Ishikawa (cell line): ENCODE results near the gene CNTNAP2.

Experiments used
- CEBPB ChIP-seq: IDR thresholded peaks from 2 replicates; pipeline ENCODE4 v1.6.1; 2012
- CREB1 ChIP-seq: IDR thresholded peaks from 2 replicates; pipeline ENCODE4 v1.6.1; 2012; ENCODE audit warnings: low read depth
- EGR1 ChIP-seq: IDR thresholded peaks from 2 replicates; pipeline ENCODE4 v1.6.1; 2012
- EP300 ChIP-seq: IDR thresholded peaks from 2 replicates; pipeline ENCODE4 v1.6.1; 2012; ENCODE audit warnings: borderline replicate concordance
- FOXM1 ChIP-seq: IDR thresholded peaks from 2 replicates; pipeline ENCODE4 v1.6.1; 2012; ENCODE audit warnings: low read depth, borderline replicate concordance
- NFIC ChIP-seq: IDR thresholded peaks from 2 replicates; pipeline ENCODE4 v1.6.1; 2012
- RAD21 ChIP-seq: IDR thresholded peaks from 2 replicates; pipeline ENCODE4 v1.6.1; 2012; ENCODE audit warnings: low read depth
- TAF1 ChIP-seq: IDR thresholded peaks from 2 replicates; pipeline ENCODE4 v1.6.1; 2012; ENCODE audit warnings: low read depth, mild to moderate bottlenecking
- TCF12 ChIP-seq: IDR thresholded peaks from 2 replicates; pipeline ENCODE4 v1.6.1; 2012; ENCODE audit warnings: low read depth
- TEAD4 ChIP-seq: IDR thresholded peaks from 2 replicates; pipeline ENCODE4 v1.6.1; 2012
- YY1 ChIP-seq: IDR thresholded peaks from 2 replicates; pipeline ENCODE4 v1.6.1; 2012; ENCODE audit warnings: low read depth
- ZBTB7A ChIP-seq: IDR thresholded peaks from 2 replicates; pipeline ENCODE4 v1.6.1; 2012; ENCODE audit warnings: low read depth
- TF ChIP-seq, protein P1 (sequence below): IDR thresholded peaks from 2 replicates; pipeline ENCODE4 v1.6.1; 2012; ENCODE audit warnings: low read depth, mild to moderate bottlenecking
- TF ChIP-seq, protein P2 (sequence below): IDR thresholded peaks from 2 replicates; pipeline ENCODE4 v1.6.1; 2012
- TF ChIP-seq, protein P3 (sequence below): IDR thresholded peaks from 2 replicates; pipeline ENCODE4 v1.6.1; 2012

The CNTNAP2 gene

DNA sequence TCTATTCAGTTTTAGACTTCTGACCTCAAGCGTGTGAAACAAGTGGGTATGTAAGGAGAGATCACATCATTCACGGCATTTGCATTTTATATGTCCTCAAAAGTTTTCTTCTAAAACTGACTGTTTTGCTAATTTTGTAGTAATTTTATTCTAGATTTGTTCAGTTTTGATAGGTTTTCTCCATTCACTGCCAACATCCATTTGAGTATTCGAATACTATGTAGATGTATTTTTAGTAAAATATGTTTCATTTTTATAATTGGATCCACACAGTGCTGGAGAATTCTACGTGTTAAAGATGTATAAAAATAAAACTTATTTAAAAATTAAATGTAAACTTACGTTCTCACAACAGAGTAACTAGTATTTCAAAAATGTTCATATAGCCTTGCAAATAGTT lies 503.0 kb downstream of the CNTNAP2 start:
- TF ChIP-seq, protein P1, sequence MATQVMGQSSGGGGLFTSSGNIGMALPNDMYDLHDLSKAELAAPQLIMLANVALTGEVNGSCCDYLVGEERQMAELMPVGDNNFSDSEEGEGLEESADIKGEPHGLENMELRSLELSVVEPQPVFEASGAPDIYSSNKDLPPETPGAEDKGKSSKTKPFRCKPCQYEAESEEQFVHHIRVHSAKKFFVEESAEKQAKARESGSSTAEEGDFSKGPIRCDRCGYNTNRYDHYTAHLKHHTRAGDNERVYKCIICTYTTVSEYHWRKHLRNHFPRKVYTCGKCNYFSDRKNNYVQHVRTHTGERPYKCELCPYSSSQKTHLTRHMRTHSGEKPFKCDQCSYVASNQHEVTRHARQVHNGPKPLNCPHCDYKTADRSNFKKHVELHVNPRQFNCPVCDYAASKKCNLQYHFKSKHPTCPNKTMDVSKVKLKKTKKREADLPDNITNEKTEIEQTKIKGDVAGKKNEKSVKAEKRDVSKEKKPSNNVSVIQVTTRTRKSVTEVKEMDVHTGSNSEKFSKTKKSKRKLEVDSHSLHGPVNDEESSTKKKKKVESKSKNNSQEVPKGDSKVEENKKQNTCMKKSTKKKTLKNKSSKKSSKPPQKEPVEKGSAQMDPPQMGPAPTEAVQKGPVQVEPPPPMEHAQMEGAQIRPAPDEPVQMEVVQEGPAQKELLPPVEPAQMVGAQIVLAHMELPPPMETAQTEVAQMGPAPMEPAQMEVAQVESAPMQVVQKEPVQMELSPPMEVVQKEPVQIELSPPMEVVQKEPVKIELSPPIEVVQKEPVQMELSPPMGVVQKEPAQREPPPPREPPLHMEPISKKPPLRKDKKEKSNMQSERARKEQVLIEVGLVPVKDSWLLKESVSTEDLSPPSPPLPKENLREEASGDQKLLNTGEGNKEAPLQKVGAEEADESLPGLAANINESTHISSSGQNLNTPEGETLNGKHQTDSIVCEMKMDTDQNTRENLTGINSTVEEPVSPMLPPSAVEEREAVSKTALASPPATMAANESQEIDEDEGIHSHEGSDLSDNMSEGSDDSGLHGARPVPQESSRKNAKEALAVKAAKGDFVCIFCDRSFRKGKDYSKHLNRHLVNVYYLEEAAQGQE: no peak
- TF ChIP-seq CREB1 (no peak), TAF1 (no peak), YY1 (no peak), RAD21 (no peak), NFIC (no peak), EP300 (no peak), CEBPB (no peak), ZBTB7A (no peak)
- TF ChIP-seq, protein P2, sequence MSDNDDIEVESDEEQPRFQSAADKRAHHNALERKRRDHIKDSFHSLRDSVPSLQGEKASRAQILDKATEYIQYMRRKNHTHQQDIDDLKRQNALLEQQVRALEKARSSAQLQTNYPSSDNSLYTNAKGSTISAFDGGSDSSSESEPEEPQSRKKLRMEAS: no peak
- TF ChIP-seq, protein P3, sequence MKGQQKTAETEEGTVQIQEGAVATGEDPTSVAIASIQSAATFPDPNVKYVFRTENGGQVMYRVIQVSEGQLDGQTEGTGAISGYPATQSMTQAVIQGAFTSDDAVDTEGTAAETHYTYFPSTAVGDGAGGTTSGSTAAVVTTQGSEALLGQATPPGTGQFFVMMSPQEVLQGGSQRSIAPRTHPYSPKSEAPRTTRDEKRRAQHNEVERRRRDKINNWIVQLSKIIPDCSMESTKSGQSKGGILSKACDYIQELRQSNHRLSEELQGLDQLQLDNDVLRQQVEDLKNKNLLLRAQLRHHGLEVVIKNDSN: no peak

DNA sequence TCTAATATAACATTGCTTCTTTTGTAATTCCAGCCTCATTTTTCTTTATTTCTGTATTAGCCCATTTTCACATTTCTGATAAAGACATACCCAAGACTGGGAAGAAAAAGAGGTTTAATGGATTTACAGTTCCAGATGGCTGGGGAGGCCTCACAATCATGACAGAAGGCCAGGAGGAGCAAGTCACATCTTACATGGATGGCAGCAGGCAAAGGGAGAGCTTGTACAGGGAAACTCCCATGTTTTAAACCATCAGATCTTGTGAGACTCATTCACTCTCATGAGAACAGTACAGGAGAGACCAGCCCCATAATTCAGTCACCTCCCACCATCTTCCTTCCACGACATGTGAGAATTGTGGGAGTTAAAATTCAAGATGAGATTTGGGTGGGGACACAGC lies 510.3 kb downstream of the CNTNAP2 start:
- no peak for TF ChIP-seq RAD21
- TF ChIP-seq, protein P2: no peak
- TF ChIP-seq CREB1: no peak
- TF ChIP-seq YY1: no peak
- TF ChIP-seq EGR1: no peak
- no peak for TF ChIP-seq NFIC
- TF ChIP-seq TAF1: no peak
- TF ChIP-seq TCF12: no peak
- TF ChIP-seq FOXM1: no peak
- TF ChIP-seq CEBPB: no peak
- TF ChIP-seq EP300: no peak

DNA sequence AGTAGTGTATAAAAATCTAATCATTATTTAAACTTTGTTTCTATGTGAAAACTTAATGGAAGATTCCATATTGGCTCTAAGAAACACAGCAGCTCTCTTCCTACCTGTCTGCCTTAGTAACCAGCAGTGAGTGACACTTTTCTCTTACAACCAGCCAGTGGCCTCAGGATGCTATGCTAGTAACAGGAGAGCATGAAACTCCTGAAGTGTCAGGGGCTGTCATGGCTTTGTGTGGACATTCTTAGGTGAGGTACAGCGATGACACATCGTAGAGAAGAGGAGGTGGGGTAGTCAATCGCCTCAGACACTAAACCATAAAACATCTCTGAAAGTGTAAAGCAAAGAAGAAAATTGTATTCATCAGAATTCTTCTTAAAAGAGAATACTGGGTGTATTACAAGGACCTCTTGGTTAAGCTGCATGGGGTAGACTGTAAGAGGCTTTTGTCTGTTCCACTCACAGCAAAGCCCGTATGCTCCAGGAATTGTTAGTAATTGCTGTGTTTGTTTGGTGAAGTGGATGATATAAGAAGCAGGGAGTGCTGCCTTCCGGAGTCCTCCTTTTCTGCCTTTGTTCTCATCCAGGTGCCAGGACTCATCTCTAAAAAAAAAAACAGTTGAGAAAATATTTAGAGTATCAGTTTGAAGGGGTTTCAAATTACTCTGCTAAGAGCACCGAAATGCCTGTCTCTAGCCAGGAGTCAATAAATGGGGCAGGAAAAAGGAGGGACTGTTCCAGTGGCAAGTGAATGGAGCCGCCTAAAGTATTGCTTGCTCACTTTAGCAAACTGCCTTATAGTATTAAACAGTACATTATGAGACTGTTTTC lies 518.8 kb downstream of the CNTNAP2 start:
- TF ChIP-seq ZBTB7A (no peak), TAF1 (no peak), NFIC (no peak), EGR1 (no peak), FOXM1 (no peak), TCF12 (no peak), RAD21 (no peak), EP300 (no peak), CREB1 (no peak), CEBPB (no peak), TEAD4 (no peak), YY1 (no peak)
- TF ChIP-seq, protein P3: no peak
- TF ChIP-seq, protein P1: no peak
- TF ChIP-seq, protein P2: no peak

DNA sequence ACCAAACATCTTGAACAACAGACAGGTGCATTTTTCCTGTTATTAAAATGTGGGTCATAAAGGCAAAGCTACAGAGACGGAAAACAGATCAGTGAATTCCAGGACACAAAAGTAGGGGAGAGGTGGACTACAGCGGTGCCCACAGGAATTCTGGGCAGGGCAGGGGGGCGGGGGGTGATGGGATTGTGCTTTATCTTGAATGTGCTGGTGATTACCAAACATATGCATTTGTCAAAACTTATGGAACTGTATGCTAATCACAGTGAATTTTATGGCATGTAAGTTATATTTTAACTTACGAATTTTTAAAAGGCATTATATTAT lies 519.4 kb downstream of the CNTNAP2 start:
- no peak for TF ChIP-seq CEBPB
- TF ChIP-seq TEAD4: no peak
- TF ChIP-seq TCF12: no peak
- no peak for TF ChIP-seq TAF1
- no peak for TF ChIP-seq EP300
- no peak for TF ChIP-seq EGR1
- TF ChIP-seq NFIC: no peak
- TF ChIP-seq RAD21: no peak
- TF ChIP-seq ZBTB7A: no peak
- TF ChIP-seq, protein P3: no peak
- TF ChIP-seq, protein P2: no peak
- TF ChIP-seq CREB1: no peak
- no peak for TF ChIP-seq YY1
- TF ChIP-seq, protein P1: no peak
- no peak for TF ChIP-seq FOXM1
